Small intestine (tissue), 7 donors: ENCODE measurements around the gene RUBCN. TPM values are rescaled to one million over a fixed set of nuclear protein-coding genes. Genes with fewer than 3 reads are reported as not detected.
A peak's percentile ranks its signal among the peaks of the same experiment; 100 is the strongest.
"Not testable (repeated sequence)": the region's sequence is repeated elsewhere in the genome, so short reads cannot be mapped to it uniquely, and the experiment has no call there.

Experiments used
- DNase-seq, 2 donors: peaks; one replicate each; pipeline versions ENCODE4 v3.0.0 to v3.0.0-alpha.2; 2013
- FAIRE-seq: peaks from 2 replicates; lab custom pipeline; 2012; peaks lifted over from hg19 to GRCh38; lab: Jason Lieb, UNC
- H3K27ac ChIP-seq, 3 donors: one replicate each; pipeline ENCODE4 v1.5.1; 2013; ENCODE audit warnings: low read length in 2 of 3, mild to moderate bottlenecking in 2 of 3, control low read depth in 1 of 3, inconsistent platforms in 1 of 3, low read depth in 1 of 3, moderate library complexity in 1 of 3
- H3K27me3 ChIP-seq, 3 donors: one replicate each; pipeline ENCODE4 v1.6.1; 2013; ENCODE audit warnings: low read length in 3 of 3, inconsistent platforms in 1 of 3; ENCODE audit not compliant: control insufficient read depth in 3 of 3, insufficient read depth in 3 of 3
- H3K36me3 ChIP-seq, 3 donors: one replicate each; pipeline ENCODE4 v1.6.1; 2013; ENCODE audit warnings: low read length in 3 of 3, inconsistent platforms in 1 of 3, low read depth in 1 of 3, mild to moderate bottlenecking in 1 of 3, moderate library complexity in 1 of 3; ENCODE audit not compliant: control insufficient read depth in 3 of 3, insufficient read depth in 2 of 3
- H3K4me1 ChIP-seq, 3 donors: one replicate each; pipeline ENCODE4 v1.6.1; 2013; ENCODE audit warnings: low read length in 2 of 3, inconsistent platforms in 1 of 3, low read depth in 1 of 3, mild to moderate bottlenecking in 1 of 3, moderate library complexity in 1 of 3; ENCODE audit not compliant: control insufficient read depth in 3 of 3, insufficient read depth in 2 of 3
- H3K4me3 ChIP-seq, 3 donors: one replicate each; pipeline ENCODE4 v1.5.1; 2013; ENCODE audit warnings: low read length in 3 of 3, control low read depth in 1 of 3, inconsistent platforms in 1 of 3, low read depth in 1 of 3, mild to moderate bottlenecking in 1 of 3, moderate library complexity in 1 of 3
- H3K9me3 ChIP-seq, 2 donors: one replicate each; pipeline ENCODE4 v1.6.1; 2013; ENCODE audit warnings: low read depth in 1 of 2, low read length in 1 of 2; ENCODE audit not compliant: control insufficient read depth in 2 of 2, insufficient read depth in 1 of 2
- WGBS, 3 donors: extraction: QIAGEN DNeasy Blood & Tissue Kit; methylation state at CpG; one replicate each; pipeline ENCODE4 v1.1.7; 2013; 5-methylcytosine and 5-hydroxymethylcytosine counted together
- polyA plus RNA-seq, 4 donors: library from polyadenylated mRNA; stranded (reverse) in 3 of 4; unstranded in 1 of 4; fragments of 200-250 nt in 3 of 4; fragments of 120-200 nt in 1 of 4; gene quantifications; one replicate each; pipeline versions ENCODE4 v1.2.1 to v1.2.3, GENCODE V29; 2013
- donor health status: healthy with polysubstance abuse.
- donor health status: control.
- donor health status: control.
- donor health status: Bipolar disorder and iron deficiency.
- donor health status: healthy.

Gene RUBCN
- polyA plus RNA-seq, 4 donors, result 6.9 to 14.6 (median 11.7) TPM

- DNase-seq (no peak), FAIRE-seq (no peak)
- Histone ChIP-seq H3K4me1 (peaks cover 0 to under 1% (median 0%) of the 10 kb centered on the region in 3 donors), H3K36me3 (no peaks in the 10 kb centered on the region), H3K27me3 (no peaks in the 10 kb centered on the region), H3K27ac (no peak overlapping the region), H3K9me3 (no peaks in the 10 kb centered on the region), H3K4me3 (no peak overlapping the region)
- 83 to 86% (median 86%) methylated on average over 3 of the region's 3 CpGs for WGBS, 3 donors
These were observed 9.5 kb upstream of the RUBCN start for GRCh38 chr3:197746209-197746608.

GRCh38 chr3:197742787-197743186 is 6.1 kb upstream of the RUBCN start:
- Histone ChIP-seq H3K4me1 (no peaks in the 10 kb centered on the region), H3K4me3 (no peak overlapping the region), H3K9me3 (no peaks in the 10 kb centered on the region), H3K27me3 (no peaks in the 10 kb centered on the region), H3K27ac (no peak overlapping the region), H3K36me3 (no peaks in the 10 kb centered on the region)
- FAIRE-seq, result no peak
- 78 to 92% (median 84%) methylated on average over 3 of the region's 3 CpGs for WGBS, 3 donors
- DNase-seq, result no peak

- Histone ChIP-seq H3K4me3 (peak overlapping the region in 1 of 3 donors; percentile 72), H3K9me3 (no peaks in the 10 kb centered on the region), H3K27me3 (no peaks in the 10 kb centered on the region), H3K36me3 (peaks cover 0 to 4% (median 0%) of the 10 kb centered on the region in 3 donors), H3K27ac (peak overlapping the region in 2 of 3 donors; percentile 66 to 86), H3K4me1 (peaks cover 0 to 10% (median 2%) of the 10 kb centered on the region in 3 donors)
- WGBS, 3 donors, result 66 to 72% (median 69%) methylated on average over 11 of the region's 11 CpGs
- DNase-seq, result no peak
- FAIRE-seq, result no peak
These were observed 1.2 kb upstream of the RUBCN start for GRCh38 chr3:197737749-197738462.

- WGBS, 3 donors, result 0 to 1% (median 1%) methylated on average over 6 of the region's 6 CpGs
- Histone ChIP-seq H3K27me3 (no peaks in the 10 kb centered on the region), H3K36me3 (peaks cover 0 to 4% (median 0%) of the 10 kb centered on the region in 3 donors), H3K4me1 (peaks cover 0 to 10% (median 2%) of the 10 kb centered on the region in 3 donors), H3K27ac (peak overlapping the region; percentile 66 to 86 (median 69)), H3K9me3 (no peaks in the 10 kb centered on the region), H3K4me3 (peak overlapping the region; percentile 26 to 99 (median 72))
- DNase-seq (no peak), FAIRE-seq (no peak)
These were observed 580 bp upstream of the RUBCN start for GRCh38 chr3:197737319-197737649.

- peak; percentile 57 to 68 for DNase-seq
- Histone ChIP-seq H3K27ac (peak overlapping the region; percentile 87 to 95 (median 88)), H3K4me3 (peak overlapping the region; percentile 62 to 99 (median 82)), H3K9me3 (no peaks in the 10 kb centered on the region), H3K4me1 (peaks cover 0 to 10% (median 2%) of the 10 kb centered on the region in 3 donors), H3K36me3 (peaks cover 0 to 7% (median 0%) of the 10 kb centered on the region in 3 donors), H3K27me3 (no peaks in the 10 kb centered on the region)
- WGBS, 3 donors, result 0 to 1% (median 1%) methylated on average over 17 of the region's 17 CpGs
- no peak for FAIRE-seq
These were observed 654 bp downstream of the RUBCN start for GRCh38 chr3:197736010-197736490.

GRCh38 chr3:197734667-197735318 is 1.9 kb downstream of the RUBCN start:
- no peak overlapping the region for H3K4me3 ChIP-seq

GRCh38 chr3:197733042-197733441 is 3.7 kb downstream of the RUBCN start:
- 93 to 96% (median 95%) methylated on average over 4 of the region's 4 CpGs for WGBS, 3 donors

More at GRCh38 chr3:197734667-197735318, 1.9 kb downstream of the RUBCN start:
- DNase-seq (peak in 1 of 2 donors; percentile 7), FAIRE-seq (no peak)
- H3K9me3 ChIP-seq, result no peaks in the 10 kb centered on the region
- peaks cover 0 to 10% (median 2%) of the 10 kb centered on the region in 3 donors for H3K4me1 ChIP-seq
- 68 to 79% (median 79%) methylated on average over 7 of the region's 7 CpGs for WGBS, 3 donors
- no peaks in the 10 kb centered on the region for H3K27me3 ChIP-seq
- H3K27ac ChIP-seq, result peak overlapping the region in 1 of 3 donors; percentile 72
- peaks cover 0 to 7% (median 0%) of the 10 kb centered on the region in 3 donors for H3K36me3 ChIP-seq

GRCh38 chr3:197731483-197731882 is 5.2 kb downstream of the RUBCN start:
- DNase-seq, H3K27ac ChIP-seq, H3K27me3 ChIP-seq, H3K4me3 ChIP-seq, H3K9me3 ChIP-seq, H3K4me1 ChIP-seq, H3K36me3 ChIP-seq, FAIRE-seq: not testable (repeated sequence)
- WGBS, 3 donors, result 95 to 97% (median 96%) methylated on average over 18 to 27 of the region's 27 CpGs

More at GRCh38 chr3:197733042-197733441, 3.7 kb downstream of the RUBCN start:
- Histone ChIP-seq H3K36me3 (peaks cover 0 to 7% (median 0%) of the 10 kb centered on the region in 3 donors), H3K4me1 (peaks cover 0 to 10% (median 2%) of the 10 kb centered on the region in 3 donors), H3K27me3 (no peaks in the 10 kb centered on the region), H3K27ac (no peak overlapping the region), H3K9me3 (no peaks in the 10 kb centered on the region), H3K4me3 (no peak overlapping the region)
- no peak for DNase-seq
- FAIRE-seq, result no peak
